ENCODE measurements around the gene CXCR4.
"Not testable (repeated sequence)": the region's sequence is repeated elsewhere in the genome, so short reads cannot be mapped to it uniquely, and the experiment has no call there.

CXCR4 gene

GRCh38 chr2:136077107-136077506, 40.8 kb downstream of the CXCR4 start:
- no peak for DNase-seq (ENCODE audit: low read depth, low spot score)

GRCh38 chr2:136075476-136075875, 42.5 kb downstream of the CXCR4 start:
- no peak for DNase-seq (ENCODE audit: low read depth, low spot score)

- DNase-seq (ENCODE audit: low read depth, low spot score): no peak
These were observed 45.3 kb downstream of the CXCR4 start for GRCh38 chr2:136072621-136073020.

- DNase-seq (ENCODE audit: low read depth, low spot score): not testable (repeated sequence)
These were observed 46.1 kb downstream of the CXCR4 start for GRCh38 chr2:136071887-136072286.

GRCh38 chr2:136070913-136071312, 47.0 kb downstream of the CXCR4 start:
- DNase-seq (ENCODE audit: low read depth, low spot score): no peak

GRCh38 chr2:136069773-136070172, 48.2 kb downstream of the CXCR4 start:
- no peak for DNase-seq (ENCODE audit: low read depth, low spot score)

GRCh38 chr2:136068581-136069227, 49.2 kb downstream of the CXCR4 start:
- DNase-seq (ENCODE audit: low read depth, low spot score): no peak

GRCh38 chr2:136067897-136068580, 49.9 kb downstream of the CXCR4 start:
- no peak for DNase-seq (ENCODE audit: low read depth, low spot score)

- DNase-seq (ENCODE audit: low read depth, low spot score): no peak
These were observed 50.5 kb downstream of the CXCR4 start for GRCh38 chr2:136067459-136067858.

GRCh38 chr2:136065907-136066306, 52.0 kb downstream of the CXCR4 start:
- no peak for DNase-seq (ENCODE audit: low read depth, low spot score)

GRCh38 chr2:136065384-136065783, 52.6 kb downstream of the CXCR4 start:
- no peak for DNase-seq (ENCODE audit: low read depth, low spot score)

Data from brain pericyte (primary cell).